Measurements from ENCODE around the gene TBL3.

DNA sequence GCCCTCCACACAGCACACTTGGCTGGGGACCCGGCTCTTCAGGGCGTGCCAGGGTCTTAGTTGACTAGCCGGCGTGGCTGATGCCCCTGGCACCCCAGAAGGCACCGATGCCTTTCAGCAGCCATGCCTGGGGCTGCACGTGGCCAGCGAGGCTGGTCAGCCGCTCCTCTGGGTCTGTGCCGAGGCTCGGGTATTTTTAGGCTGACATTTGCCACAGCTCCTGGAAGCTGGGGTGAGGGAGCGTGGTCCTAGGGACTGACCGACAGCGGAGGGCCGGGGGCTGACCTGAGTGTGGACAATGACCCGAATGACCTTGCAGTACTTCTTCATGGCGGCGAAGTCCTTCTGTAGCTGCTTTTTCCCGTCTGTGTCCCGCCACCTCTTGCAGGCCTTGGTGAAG is 21.3 kb upstream of the TBL3 start:
- TF ChIP-seq POLR2AphosphoS5 (IDR thresholded peaks at IDR 0.05; ENCODE audit: low read depth, low read length) (no peak), POLR2A (IDR thresholded peaks at IDR 0.05; ENCODE audit: low read depth, low read length) (no peak), TAF1 (IDR thresholded peaks at IDR 0.05; ENCODE audit: borderline replicate concordance, low read depth, low read length) (no peak)
